Upper lobe of left lung (tissue), 6 donors: Measurements from ENCODE around the gene MSL1. TPM values are rescaled to one million over a fixed set of nuclear protein-coding genes. Genes with fewer than 3 reads are reported as not detected.

Experiments
- ATAC-seq, 2 donors: fragments of 200-7000 bp; cut with Tn5 transposase; one replicate each; pipeline ENCODE4 v1.9.1; 2022; ENCODE audit warnings: mild to moderate bottlenecking in 2 of 2, moderate library complexity in 2 of 2; ENCODE audit not compliant: low FRiP score in 2 of 2
- DNase-seq, 2 donors: peaks; one replicate each; pipeline ENCODE4 v3.0.0-alpha.2; 2019 to 2020
- H3K27ac ChIP-seq, 4 donors: fragments of 200-600 bp; sonication (generic); one replicate each; pipeline ENCODE4 v1.5.1; 2016 to 2019
- H3K27me3 ChIP-seq, 4 donors: fragments of 200-600 bp; sonication (generic); one replicate each; pipeline ENCODE4 v1.5.1; 2017 to 2019
- H3K36me3 ChIP-seq, 4 donors: fragments of 200-600 bp; sonication (generic); one replicate each; pipeline ENCODE4 v1.5.1; 2016 to 2019
- H3K4me1 ChIP-seq, 4 donors: fragments of 200-600 bp; sonication (generic); one replicate each; pipeline ENCODE4 v1.5.1; 2018 to 2019
- H3K4me3 ChIP-seq, 4 donors: fragments of 200-600 bp; sonication (generic); one replicate each; pipeline ENCODE4 v1.5.1; 2017 to 2019; ENCODE audit warnings: mild to moderate bottlenecking in 2 of 4, moderate library complexity in 1 of 4
- H3K9me3 ChIP-seq, 4 donors: fragments of 200-600 bp; sonication (generic); one replicate each; pipeline ENCODE4 v1.5.1; 2018 to 2019
- EP300 ChIP-seq, 4 donors: sonication (generic); formaldehyde crosslinking; IDR thresholded peaks; one replicate each; pipeline ENCODE4 v1.5.1; 2017; ENCODE audit warnings: antibody characterized with exemption in 4 of 4, control low read depth in 2 of 4
- POLR2A ChIP-seq, 4 donors: fragments of 450-650 bp; IDR thresholded peaks; one replicate each; pipeline ENCODE4 v1.5.1; 2016 to 2017; ENCODE audit warnings: antibody characterized with exemption in 4 of 4, mild to moderate bottlenecking in 2 of 4
- POLR2AphosphoS5 ChIP-seq, 2 donors: sonication (generic); formaldehyde crosslinking; IDR thresholded peaks; one replicate each; pipeline ENCODE4 v1.5.1; 2017; ENCODE audit warnings: antibody characterized with exemption in 2 of 2
- WGBS, 2 donors: methylation state at CpG; one replicate each; pipeline ENCODE4 v1.1.5; 2017 to 2018; 5-methylcytosine and 5-hydroxymethylcytosine counted together
- total RNA-seq, 6 donors: library from RNA; depleted of rRNA in 4 of 6; stranded (reverse); fragments of >200 nt in 4 of 6; gene quantifications; one replicate each; pipeline versions ENCODE4 v1.1.0 to v1.2.1, GENCODE V29; 2016 to 2021
- TF ChIP-seq, protein P1 (sequence below), 6 experiments: fragments of 450-650 bp in 4 of 6; fragments of 200-600 bp in 2 of 6; sonication (generic) in 2 of 6; IDR thresholded peaks; one replicate each; pipeline ENCODE4 v1.5.1; 2016 to 2019; ENCODE audit warnings: antibody characterized with exemption in 6 of 6
- donor health status: DM: no; HTN: no; CAD: no; lungs with moderate emphysema.
- donor health status: DM: no; HTN: yes; CAD: no; lungs with severe emphysema.

MSL1 gene
- total RNA-seq, 6 donors from 2014 or later = 57.6 to 240 (median 97.0) TPM

DNA sequence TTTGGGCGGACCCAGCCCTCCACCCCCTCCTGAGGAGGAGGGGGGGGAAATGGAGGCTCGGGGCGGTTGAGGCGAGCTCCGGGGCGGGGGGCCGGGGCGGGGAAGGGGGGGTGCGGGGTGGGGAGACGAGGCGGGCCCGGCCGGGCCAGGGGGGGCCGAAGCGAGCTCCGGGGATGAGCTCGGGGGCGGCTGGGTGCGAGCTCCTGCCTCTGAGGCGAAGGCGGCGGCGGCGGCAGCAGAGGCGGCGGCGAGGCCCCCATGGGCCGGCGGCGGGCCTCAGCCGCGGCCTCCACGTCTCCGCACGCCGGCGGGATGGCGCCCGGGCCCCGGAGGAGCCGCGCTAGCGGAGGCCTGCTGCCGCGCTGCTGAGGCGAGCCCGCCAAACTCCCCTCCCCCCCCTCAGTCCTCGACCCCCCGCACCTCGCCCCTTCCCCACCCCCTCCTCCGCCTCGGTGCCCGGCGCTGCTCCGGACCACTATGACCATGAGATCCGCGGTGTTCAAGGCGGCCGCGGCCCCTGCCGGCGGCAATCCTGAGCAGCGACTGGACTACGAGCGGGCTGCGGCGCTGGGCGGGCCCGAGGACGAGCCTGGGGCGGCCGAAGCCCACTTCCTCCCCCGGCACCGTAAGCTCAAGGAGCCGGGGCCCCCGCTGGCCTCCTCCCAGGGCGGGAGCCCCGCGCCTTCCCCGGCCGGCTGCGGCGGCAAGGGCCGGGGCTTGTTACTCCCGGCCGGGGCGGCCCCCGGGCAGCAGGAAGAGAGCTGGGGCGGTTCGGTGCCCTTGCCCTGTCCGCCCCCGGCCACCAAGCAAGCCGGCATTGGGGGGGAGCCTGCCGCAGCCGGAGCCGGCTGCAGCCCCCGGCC, 596 bp downstream of the MSL1 start:
- H3K27ac ChIP-seq = peak overlapping the region; percentile 97 to 100 (median 98)
- DNase-seq (peak; percentile 59 to 93), ATAC-seq (peak; percentile 35 to 70)
- TF ChIP-seq POLR2AphosphoS5 (IDR thresholded peaks at IDR 0.05) = no peak
- TF ChIP-seq EP300 (IDR thresholded peaks at IDR 0.05) = no peak
- TF ChIP-seq, protein P1, sequence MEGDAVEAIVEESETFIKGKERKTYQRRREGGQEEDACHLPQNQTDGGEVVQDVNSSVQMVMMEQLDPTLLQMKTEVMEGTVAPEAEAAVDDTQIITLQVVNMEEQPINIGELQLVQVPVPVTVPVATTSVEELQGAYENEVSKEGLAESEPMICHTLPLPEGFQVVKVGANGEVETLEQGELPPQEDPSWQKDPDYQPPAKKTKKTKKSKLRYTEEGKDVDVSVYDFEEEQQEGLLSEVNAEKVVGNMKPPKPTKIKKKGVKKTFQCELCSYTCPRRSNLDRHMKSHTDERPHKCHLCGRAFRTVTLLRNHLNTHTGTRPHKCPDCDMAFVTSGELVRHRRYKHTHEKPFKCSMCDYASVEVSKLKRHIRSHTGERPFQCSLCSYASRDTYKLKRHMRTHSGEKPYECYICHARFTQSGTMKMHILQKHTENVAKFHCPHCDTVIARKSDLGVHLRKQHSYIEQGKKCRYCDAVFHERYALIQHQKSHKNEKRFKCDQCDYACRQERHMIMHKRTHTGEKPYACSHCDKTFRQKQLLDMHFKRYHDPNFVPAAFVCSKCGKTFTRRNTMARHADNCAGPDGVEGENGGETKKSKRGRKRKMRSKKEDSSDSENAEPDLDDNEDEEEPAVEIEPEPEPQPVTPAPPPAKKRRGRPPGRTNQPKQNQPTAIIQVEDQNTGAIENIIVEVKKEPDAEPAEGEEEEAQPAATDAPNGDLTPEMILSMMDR (IDR thresholded peaks at IDR 0.05) = peak in 2 of 6 experiments; percentile 27 to 50
- peak in 1 of 4 donors; percentile 27 for TF ChIP-seq POLR2A (IDR thresholded peaks at IDR 0.05)
- H3K27me3 ChIP-seq = no peaks in the 10 kb centered on the region
- peak overlapping the region; percentile 72 to 100 (median 84) for H3K4me3 ChIP-seq
- WGBS, 2 donors = 0% methylated on average over 1 of the region's 97 CpGs; no CpG with 5 or more reads in 1 of the 2 donors
- peaks cover 0 to 21% (median 10%) of the 10 kb centered on the region in 4 donors for H3K36me3 ChIP-seq
- peaks cover 22 to 34% (median 28%) of the 10 kb centered on the region in 4 donors for H3K4me1 ChIP-seq
- no peaks in the 10 kb centered on the region for H3K9me3 ChIP-seq

DNA sequence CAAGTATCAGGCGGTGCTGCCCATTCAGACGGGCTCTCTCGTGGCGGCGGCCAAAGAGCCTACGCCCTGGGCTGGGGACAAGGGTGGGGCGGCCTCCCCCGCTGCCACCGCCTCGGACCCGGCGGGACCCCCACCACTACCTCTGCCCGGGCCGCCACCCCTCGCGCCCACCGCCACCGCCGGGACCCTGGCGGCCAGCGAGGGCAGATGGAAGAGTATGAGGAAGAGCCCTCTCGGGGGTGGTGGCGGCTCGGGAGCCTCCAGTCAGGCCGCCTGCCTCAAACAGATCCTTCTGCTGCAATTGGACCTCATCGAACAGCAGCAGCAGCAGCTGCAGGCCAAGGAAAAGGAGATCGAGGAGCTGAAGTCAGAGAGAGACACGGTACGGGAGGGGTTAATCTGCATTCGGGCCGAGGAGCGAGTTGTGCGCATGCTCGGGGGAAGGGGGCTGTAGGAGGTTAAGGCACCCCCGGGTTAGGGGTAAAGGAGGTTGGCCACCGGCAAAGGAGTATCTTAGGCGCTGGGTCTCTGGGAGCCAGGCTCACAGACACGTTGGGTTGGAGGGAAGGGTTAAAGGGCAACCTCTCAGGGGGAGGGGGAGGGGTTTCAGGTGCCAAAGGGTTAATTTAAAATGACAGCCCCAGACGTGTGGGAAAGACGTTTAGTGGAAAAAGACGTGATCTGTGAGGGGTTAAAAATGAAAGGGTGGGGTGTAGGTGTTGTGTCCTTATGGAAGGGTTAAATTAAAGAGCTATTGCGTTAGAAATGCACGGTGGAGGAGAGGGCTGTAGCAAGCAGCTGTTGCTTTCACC, 1.4 kb downstream of the MSL1 start:
- H3K4me1 ChIP-seq = peaks cover 22 to 34% (median 28%) of the 10 kb centered on the region in 4 donors
- H3K9me3 ChIP-seq = no peaks in the 10 kb centered on the region
- DNase-seq (peak in 1 of 2 donors; percentile 46), ATAC-seq (peak; percentile 33 to 38)
- peak overlapping the region; percentile 97 to 100 (median 98) for H3K27ac ChIP-seq
- WGBS, 2 donors = 0 to 2% methylated on average over 27 to 40 of the region's 43 CpGs
- H3K4me3 ChIP-seq = peak overlapping the region; percentile 72 to 100 (median 84)
- peaks cover 4 to 29% (median 13%) of the 10 kb centered on the region in 4 donors for H3K36me3 ChIP-seq
- TF ChIP-seq, protein P1 (IDR thresholded peaks at IDR 0.05) = peak in 3 of 6 experiments; percentile 10 to 23 (median 20)
- TF ChIP-seq EP300 (IDR thresholded peaks at IDR 0.05) = no peak
- TF ChIP-seq POLR2A (IDR thresholded peaks at IDR 0.05) = peak in 1 of 4 donors; percentile 16
- TF ChIP-seq POLR2AphosphoS5 (IDR thresholded peaks at IDR 0.05) = no peak
- no peaks in the 10 kb centered on the region for H3K27me3 ChIP-seq

DNA sequence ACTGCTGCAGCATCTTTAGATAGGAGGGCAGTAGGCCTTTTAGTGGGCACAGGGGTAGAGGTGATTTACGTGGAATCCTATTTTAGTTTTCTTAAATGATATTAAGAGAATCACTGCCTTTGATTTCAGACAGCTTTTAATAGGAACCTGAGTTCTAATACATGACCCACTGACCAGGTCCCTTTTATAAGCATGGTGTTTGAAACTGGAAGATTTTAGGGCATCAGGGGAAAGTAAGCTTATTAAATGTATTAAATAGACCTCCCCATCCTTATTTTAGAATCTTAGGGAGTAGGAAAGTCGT, 2.0 kb downstream of the MSL1 start:
- H3K27me3 ChIP-seq = no peaks in the 10 kb centered on the region
- TF ChIP-seq POLR2A (IDR thresholded peaks at IDR 0.05) = no peak
- TF ChIP-seq, protein P1 (IDR thresholded peaks at IDR 0.05) = no peak
- no peak for TF ChIP-seq EP300 (IDR thresholded peaks at IDR 0.05)
- TF ChIP-seq POLR2AphosphoS5 (IDR thresholded peaks at IDR 0.05) = no peak
- peaks cover 22 to 34% (median 28%) of the 10 kb centered on the region in 4 donors for H3K4me1 ChIP-seq
- H3K36me3 ChIP-seq = peaks cover 7 to 35% (median 16%) of the 10 kb centered on the region in 4 donors
- ATAC-seq (no peak), DNase-seq (no peak)
- H3K4me3 ChIP-seq = peak overlapping the region; percentile 72 to 100 (median 84)
- WGBS, 2 donors = 0% methylated on average over 2 of the region's 2 CpGs
- H3K27ac ChIP-seq = peak overlapping the region; percentile 97 to 100 (median 98)
- H3K9me3 ChIP-seq = no peaks in the 10 kb centered on the region

DNA sequence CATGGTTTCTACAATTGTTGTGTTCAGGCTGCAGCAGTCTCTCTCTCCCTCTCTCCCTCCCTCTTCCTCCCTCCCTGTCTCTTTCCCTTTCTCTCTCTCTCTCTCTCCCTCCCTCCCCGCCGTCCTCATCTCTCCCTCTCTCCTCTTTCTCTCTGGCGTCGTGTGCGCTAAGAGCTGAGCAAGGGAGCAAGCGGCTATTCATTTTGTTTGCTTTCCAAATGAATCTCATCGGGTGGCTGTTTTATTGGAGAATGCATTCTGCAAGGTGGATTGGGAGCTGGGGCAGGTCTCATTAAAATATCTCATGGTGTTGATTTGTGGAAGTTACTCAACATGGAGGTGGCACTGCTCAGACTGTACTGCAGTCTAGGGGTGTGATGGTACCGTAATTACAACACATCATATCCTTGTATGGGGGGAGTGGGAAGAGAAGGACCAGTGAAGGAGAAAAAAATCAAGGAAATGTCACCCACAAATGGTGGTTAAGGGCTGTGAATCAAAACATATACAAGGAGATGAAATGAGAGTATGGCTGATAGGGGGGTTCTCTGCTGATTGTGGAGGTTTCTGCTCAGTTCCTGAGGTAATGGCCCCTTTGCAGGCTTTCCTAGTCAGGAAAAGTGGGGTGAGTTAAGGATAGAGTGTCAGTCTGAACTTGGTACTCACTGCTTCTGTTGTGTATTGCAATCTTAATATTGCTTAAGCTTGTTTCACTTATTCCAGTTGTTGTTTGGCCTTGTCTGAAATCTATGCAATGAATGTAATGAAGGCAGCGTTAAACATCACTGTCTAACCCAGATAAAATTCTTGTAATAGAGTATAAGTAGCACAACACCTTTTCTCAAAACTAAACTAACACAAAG, 2.7 kb downstream of the MSL1 start:
- 4 to 7% methylated on average over 9 of the region's 9 CpGs for WGBS, 2 donors
- H3K36me3 ChIP-seq = peaks cover 12 to 42% (median 22%) of the 10 kb centered on the region in 4 donors
- peaks cover 22 to 34% (median 28%) of the 10 kb centered on the region in 4 donors for H3K4me1 ChIP-seq
- no peak for ATAC-seq
- peak overlapping the region; percentile 72 to 100 (median 84) for H3K4me3 ChIP-seq
- H3K9me3 ChIP-seq = no peaks in the 10 kb centered on the region
- H3K27ac ChIP-seq = peak overlapping the region; percentile 97 to 100 (median 98)
- H3K27me3 ChIP-seq = no peaks in the 10 kb centered on the region
- no peak for TF ChIP-seq POLR2AphosphoS5 (IDR thresholded peaks at IDR 0.05)
- TF ChIP-seq, protein P1 (IDR thresholded peaks at IDR 0.05) = no peak
- TF ChIP-seq POLR2A (IDR thresholded peaks at IDR 0.05) = no peak
- TF ChIP-seq EP300 (IDR thresholded peaks at IDR 0.05) = no peak
- DNase-seq = peak in 1 of 2 donors; percentile 36
